GM18907 (cell line): ENCODE results near the gene UVSSA.
"Not testable (repeated sequence)": the region's sequence is repeated elsewhere in the genome, so short reads cannot be mapped to it uniquely, and the experiment has no call there.

Experiments used
- ATAC-seq: cut with Tn5 transposase; IDR thresholded peaks from one replicate; pipeline ENCODE4 v1.9.1; 2021; ENCODE audit warnings: mild to moderate bottlenecking, moderate library complexity; ENCODE audit not compliant: unreplicated experiment

Gene UVSSA

GRCh38 chr4:1394554-1395388, 47.8 kb downstream of the UVSSA start:
- ATAC-seq, result not testable (repeated sequence)

- ATAC-seq, result not testable (repeated sequence)
These were observed 48.4 kb downstream of the UVSSA start for GRCh38 chr4:1395389-1395820.

- no peak for ATAC-seq
These were observed 49.2 kb downstream of the UVSSA start for GRCh38 chr4:1395941-1396805.

- no peak for ATAC-seq
These were observed 49.9 kb downstream of the UVSSA start for GRCh38 chr4:1396806-1397455.

- ATAC-seq, result no peak
These were observed 51.9 kb downstream of the UVSSA start for GRCh38 chr4:1398681-1399507.

GRCh38 chr4:1399508-1400190, 52.6 kb downstream of the UVSSA start:
- ATAC-seq, result no peak

- ATAC-seq, result no peak
These were observed 53.3 kb downstream of the UVSSA start for GRCh38 chr4:1400191-1400805.

- no peak for ATAC-seq
These were observed 53.9 kb downstream of the UVSSA start for GRCh38 chr4:1400831-1401408.

- ATAC-seq, result no peak
These were observed 54.5 kb downstream of the UVSSA start for GRCh38 chr4:1401409-1402020.

- no peak for ATAC-seq
These were observed 55.1 kb downstream of the UVSSA start for GRCh38 chr4:1402021-1402515.

GRCh38 chr4:1402516-1403091, 55.6 kb downstream of the UVSSA start:
- ATAC-seq, result no peak

GRCh38 chr4:1403177-1403583, 56.2 kb downstream of the UVSSA start:
- no peak for ATAC-seq

- no peak for ATAC-seq
These were observed 56.9 kb downstream of the UVSSA start for GRCh38 chr4:1403591-1404572.

- no peak for ATAC-seq
These were observed 57.7 kb downstream of the UVSSA start for GRCh38 chr4:1404573-1405253.

- no peak for ATAC-seq
These were observed 58.2 kb downstream of the UVSSA start for GRCh38 chr4:1405254-1405635.

- ATAC-seq, result no peak
These were observed 58.8 kb downstream of the UVSSA start for GRCh38 chr4:1405636-1406393.
